ENCODE measurements around the gene GEMIN8.

GEMIN8 gene

DNA sequence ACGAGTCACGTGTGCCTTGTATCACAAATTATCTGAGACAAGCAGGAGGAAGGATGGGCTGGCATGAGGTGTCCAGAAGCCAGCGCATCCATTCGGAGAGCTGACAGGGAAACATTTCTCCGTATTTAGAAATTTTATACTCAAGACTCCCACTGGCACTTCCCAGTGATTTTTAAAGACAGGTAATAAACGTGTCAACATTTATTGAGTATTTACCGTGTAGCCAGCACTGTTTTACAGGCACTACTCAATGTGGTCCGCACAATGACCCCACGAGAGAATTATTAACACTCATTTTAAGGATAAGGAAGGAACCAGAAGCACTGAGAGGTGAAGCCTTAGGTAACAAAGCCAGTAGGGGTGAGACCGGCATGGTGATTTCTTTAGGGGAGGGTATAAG lies 23.2 kb downstream of the GEMIN8 start:
- H3K4me3 ChIP-seq (replicated peaks; ENCODE audit: low read depth, low read length), result no peak overlapping the region
- no peak for DNase-seq (ENCODE audit: extremely low read depth, low read depth)
- TF ChIP-seq, protein P1, sequence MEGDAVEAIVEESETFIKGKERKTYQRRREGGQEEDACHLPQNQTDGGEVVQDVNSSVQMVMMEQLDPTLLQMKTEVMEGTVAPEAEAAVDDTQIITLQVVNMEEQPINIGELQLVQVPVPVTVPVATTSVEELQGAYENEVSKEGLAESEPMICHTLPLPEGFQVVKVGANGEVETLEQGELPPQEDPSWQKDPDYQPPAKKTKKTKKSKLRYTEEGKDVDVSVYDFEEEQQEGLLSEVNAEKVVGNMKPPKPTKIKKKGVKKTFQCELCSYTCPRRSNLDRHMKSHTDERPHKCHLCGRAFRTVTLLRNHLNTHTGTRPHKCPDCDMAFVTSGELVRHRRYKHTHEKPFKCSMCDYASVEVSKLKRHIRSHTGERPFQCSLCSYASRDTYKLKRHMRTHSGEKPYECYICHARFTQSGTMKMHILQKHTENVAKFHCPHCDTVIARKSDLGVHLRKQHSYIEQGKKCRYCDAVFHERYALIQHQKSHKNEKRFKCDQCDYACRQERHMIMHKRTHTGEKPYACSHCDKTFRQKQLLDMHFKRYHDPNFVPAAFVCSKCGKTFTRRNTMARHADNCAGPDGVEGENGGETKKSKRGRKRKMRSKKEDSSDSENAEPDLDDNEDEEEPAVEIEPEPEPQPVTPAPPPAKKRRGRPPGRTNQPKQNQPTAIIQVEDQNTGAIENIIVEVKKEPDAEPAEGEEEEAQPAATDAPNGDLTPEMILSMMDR (IDR thresholded peaks at IDR 0.05; ENCODE audit: low read depth, low read length, missing control alignments), result no peak

GRCh38 chrX:14003876-14004425 lies 25.7 kb downstream of the GEMIN8 start:
- no peak for DNase-seq (ENCODE audit: extremely low read depth, low read depth)
- TF ChIP-seq, protein P1 (IDR thresholded peaks at IDR 0.05; ENCODE audit: low read depth, low read length, missing control alignments), result no peak
- H3K4me3 ChIP-seq (replicated peaks; ENCODE audit: low read depth, low read length), result no peak overlapping the region

- DNase-seq (ENCODE audit: extremely low read depth, low read depth), result no peak
- TF ChIP-seq, protein P1 (IDR thresholded peaks at IDR 0.05; ENCODE audit: low read depth, low read length, missing control alignments), result no peak
- no peak overlapping the region for H3K4me3 ChIP-seq (replicated peaks; ENCODE audit: low read depth, low read length)
Observed at GRCh38 chrX:14003028-14003427, 26.7 kb downstream of the GEMIN8 start.

DNA sequence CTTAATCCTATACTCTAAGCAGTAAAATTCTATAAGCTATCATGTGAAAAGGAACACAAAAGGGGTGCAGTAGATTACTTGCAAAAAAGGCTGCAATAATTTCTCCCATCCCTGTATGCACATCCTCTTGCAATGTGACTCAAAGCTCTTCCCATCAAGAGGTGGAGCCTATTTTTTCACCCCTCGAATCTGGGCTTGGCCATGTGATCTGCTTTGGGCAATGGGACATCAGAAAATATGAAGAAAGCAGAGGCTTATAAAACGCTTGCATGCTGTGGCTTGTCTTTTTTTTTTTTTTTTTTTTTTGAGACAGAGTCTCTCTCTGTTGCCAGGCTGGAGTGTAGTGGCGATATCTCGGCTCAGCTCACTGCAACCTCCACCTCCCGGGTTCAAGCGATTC lies 33.0 kb downstream of the GEMIN8 start:
- TF ChIP-seq, protein P1 (IDR thresholded peaks at IDR 0.05; ENCODE audit: low read depth, low read length, missing control alignments), result no peak
- H3K4me3 ChIP-seq (replicated peaks; ENCODE audit: low read depth, low read length), result no peak overlapping the region
- DNase-seq (ENCODE audit: extremely low read depth, low read depth), result no peak

- no peak for DNase-seq (ENCODE audit: extremely low read depth, low read depth)
- TF ChIP-seq, protein P1 (IDR thresholded peaks at IDR 0.05; ENCODE audit: low read depth, low read length, missing control alignments), result no peak
- H3K4me3 ChIP-seq (replicated peaks; ENCODE audit: low read depth, low read length), result no peak overlapping the region
Observed at GRCh38 chrX:13994536-13995080, 35.1 kb downstream of the GEMIN8 start.

DNA sequence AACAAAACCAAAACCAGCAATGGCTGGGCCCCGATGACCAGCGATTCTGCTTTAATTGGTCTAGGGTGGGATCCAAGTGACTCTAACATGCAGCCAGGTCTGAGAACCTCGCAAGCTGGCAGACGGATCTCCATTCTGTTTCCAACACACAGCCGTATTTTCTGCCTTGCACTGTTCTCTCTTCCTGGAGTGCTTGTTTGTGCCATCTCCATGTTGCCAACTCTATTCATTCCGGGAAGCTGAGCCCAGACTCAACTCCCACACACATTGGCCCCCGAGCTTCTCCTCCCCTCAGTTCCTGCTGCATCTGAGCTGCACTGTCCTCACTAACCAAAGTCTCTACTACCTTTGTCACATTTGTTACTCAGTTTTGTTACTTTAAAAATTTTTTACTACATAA lies 35.6 kb downstream of the GEMIN8 start:
- no peak for DNase-seq (ENCODE audit: extremely low read depth, low read depth)
- TF ChIP-seq, protein P1 (IDR thresholded peaks at IDR 0.05; ENCODE audit: low read depth, low read length, missing control alignments), result no peak
- no peak overlapping the region for H3K4me3 ChIP-seq (replicated peaks; ENCODE audit: low read depth, low read length)

All from HFF-Myc (cell line).